Measurements from ENCODE around the gene UNC5A. TPM values are rescaled to one million over a fixed set of nuclear protein-coding genes. Genes with fewer than 3 reads are reported as not detected.

UNC5A gene
- total and polyA plus RNA-seq, 10 of the 15 experiments (the other 5 are each of a cell fraction or from before 2014, with no cell fraction given) = not detected

DNA sequence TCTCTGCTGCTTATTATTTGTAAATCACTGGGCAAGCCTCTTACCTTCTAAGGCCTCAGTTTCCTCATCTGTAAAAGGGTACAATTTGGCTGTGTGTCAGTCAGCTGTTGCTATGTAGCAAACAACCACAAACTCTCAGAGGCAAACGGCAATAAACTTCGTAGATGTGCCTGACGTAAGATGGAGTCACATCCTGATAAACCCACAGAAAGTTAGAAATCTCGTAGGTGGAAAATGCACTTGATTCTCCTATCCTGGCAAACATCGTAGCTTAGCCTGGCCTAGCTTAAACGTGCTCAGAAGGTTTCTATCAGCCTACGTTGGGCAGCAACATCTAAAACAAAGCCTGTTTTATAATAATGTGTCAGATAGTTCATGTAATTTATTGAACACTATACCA, 35.0 kb upstream of the UNC5A start:
- Histone ChIP-seq H4K20me1 (ENCODE audit: control insufficient read depth, insufficient read depth) (no peaks in the 10 kb centered on the region), H3K4me1 (ENCODE audit: control insufficient read depth, insufficient read depth, low read length) (no peaks in the 10 kb centered on the region), H3K9me3 (replicated peaks; ENCODE audit: control insufficient read depth, insufficient read depth, low read length) (no peaks in the 10 kb centered on the region), H2AFZ (ENCODE audit: control insufficient read depth, low read depth, low read length) (no peak overlapping the region), H3K36me3 (ENCODE audit: control insufficient read depth in 2 of 2, insufficient read depth in 2 of 2, low read length in 1 of 2) (no peaks in the 10 kb centered on the region), H3K27ac (ENCODE audit: control insufficient read depth, insufficient read depth) (no peak overlapping the region), H3K27me3 (replicated peaks in 1 of 2; ENCODE audit: control insufficient read depth in 2 of 2, insufficient read depth in 2 of 2, low read length in 1 of 2) (no peaks in the 10 kb centered on the region; a peak in 2 of 4 replicates), H3K9ac (ENCODE audit: control insufficient read depth, insufficient read depth, low read length) (no peak overlapping the region), H3K4me2 (ENCODE audit: control insufficient read depth, insufficient read depth) (no peak overlapping the region), H3K79me2 (ENCODE audit: control insufficient read depth, insufficient read depth, low read length) (no peaks in the 10 kb centered on the region), H3K4me3 (no peak overlapping the region)
- intact Hi-C loops (cut with micrococcal nuclease; ENCODE audit: unreplicated experiment) (no loop called here), in situ Hi-C loops (cut with MboI) (no loop called here)
- DNase-seq (ENCODE audit: low read depth, low spot score) (no peak), ATAC-seq (no peak), FAIRE-seq (no peak)
- 50% methylated on average over 7 of the region's 7 CpGs for WGBS (ENCODE audit: insufficient coverage, insufficient replicate concordance, low lambda C conversion rate, missing lambda C conversion rate)
- SMC1A ChIA-PET (ENCODE audit: uncharacterized antibody, unreplicated experiment) = interaction anchor here (1.6 kb wide), 1 partner anchor 115 kb away, joined by 3 read pairs; no protein-coding TSS in a partner anchor
- no TSS peak for BruUV-seq (replicated peaks)
- POLR2A ChIA-PET = no interaction called here
- RAD21 ChIA-PET (ENCODE audit: unreplicated experiment) = no interaction called here
- CTCF ChIA-PET = no interaction called here
- no peak for TF ChIP-seq NR2F1 (conservative IDR thresholded peaks at IDR 0.05)
- TF ChIP-seq ZBED1 (IDR thresholded peaks at IDR 0.05; ENCODE audit: borderline replicate concordance) = no peak
- TF ChIP-seq, protein P1, sequence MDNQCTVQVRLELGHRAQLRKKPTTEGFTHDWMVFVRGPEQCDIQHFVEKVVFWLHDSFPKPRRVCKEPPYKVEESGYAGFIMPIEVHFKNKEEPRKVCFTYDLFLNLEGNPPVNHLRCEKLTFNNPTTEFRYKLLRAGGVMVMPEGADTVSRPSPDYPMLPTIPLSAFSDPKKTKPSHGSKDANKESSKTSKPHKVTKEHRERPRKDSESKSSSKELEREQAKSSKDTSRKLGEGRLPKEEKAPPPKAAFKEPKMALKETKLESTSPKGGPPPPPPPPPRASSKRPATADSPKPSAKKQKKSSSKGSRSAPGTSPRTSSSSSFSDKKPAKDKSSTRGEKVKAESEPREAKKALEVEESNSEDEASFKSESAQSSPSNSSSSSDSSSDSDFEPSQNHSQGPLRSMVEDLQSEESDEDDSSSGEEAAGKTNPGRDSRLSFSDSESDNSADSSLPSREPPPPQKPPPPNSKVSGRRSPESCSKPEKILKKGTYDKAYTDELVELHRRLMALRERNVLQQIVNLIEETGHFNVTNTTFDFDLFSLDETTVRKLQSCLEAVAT (IDR thresholded peaks at IDR 0.05) = no peak
- TF ChIP-seq, protein P2, sequence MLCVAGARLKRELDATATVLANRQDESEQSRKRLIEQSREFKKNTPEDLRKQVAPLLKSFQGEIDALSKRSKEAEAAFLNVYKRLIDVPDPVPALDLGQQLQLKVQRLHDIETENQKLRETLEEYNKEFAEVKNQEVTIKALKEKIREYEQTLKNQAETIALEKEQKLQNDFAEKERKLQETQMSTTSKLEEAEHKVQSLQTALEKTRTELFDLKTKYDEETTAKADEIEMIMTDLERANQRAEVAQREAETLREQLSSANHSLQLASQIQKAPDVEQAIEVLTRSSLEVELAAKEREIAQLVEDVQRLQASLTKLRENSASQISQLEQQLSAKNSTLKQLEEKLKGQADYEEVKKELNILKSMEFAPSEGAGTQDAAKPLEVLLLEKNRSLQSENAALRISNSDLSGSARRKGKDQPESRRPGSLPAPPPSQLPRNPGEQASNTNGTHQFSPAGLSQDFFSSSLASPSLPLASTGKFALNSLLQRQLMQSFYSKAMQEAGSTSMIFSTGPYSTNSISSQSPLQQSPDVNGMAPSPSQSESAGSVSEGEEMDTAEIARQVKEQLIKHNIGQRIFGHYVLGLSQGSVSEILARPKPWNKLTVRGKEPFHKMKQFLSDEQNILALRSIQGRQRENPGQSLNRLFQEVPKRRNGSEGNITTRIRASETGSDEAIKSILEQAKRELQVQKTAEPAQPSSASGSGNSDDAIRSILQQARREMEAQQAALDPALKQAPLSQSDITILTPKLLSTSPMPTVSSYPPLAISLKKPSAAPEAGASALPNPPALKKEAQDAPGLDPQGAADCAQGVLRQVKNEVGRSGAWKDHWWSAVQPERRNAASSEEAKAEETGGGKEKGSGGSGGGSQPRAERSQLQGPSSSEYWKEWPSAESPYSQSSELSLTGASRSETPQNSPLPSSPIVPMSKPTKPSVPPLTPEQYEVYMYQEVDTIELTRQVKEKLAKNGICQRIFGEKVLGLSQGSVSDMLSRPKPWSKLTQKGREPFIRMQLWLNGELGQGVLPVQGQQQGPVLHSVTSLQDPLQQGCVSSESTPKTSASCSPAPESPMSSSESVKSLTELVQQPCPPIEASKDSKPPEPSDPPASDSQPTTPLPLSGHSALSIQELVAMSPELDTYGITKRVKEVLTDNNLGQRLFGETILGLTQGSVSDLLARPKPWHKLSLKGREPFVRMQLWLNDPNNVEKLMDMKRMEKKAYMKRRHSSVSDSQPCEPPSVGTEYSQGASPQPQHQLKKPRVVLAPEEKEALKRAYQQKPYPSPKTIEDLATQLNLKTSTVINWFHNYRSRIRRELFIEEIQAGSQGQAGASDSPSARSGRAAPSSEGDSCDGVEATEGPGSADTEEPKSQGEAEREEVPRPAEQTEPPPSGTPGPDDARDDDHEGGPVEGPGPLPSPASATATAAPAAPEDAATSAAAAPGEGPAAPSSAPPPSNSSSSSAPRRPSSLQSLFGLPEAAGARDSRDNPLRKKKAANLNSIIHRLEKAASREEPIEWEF (IDR thresholded peaks at IDR 0.05; ENCODE audit: insufficient replicate concordance, low read depth, low read length) = no peak
- no peak for TF ChIP-seq MYB (IDR thresholded peaks at IDR 0.05; ENCODE audit: borderline replicate concordance, low read depth, low read length)
- TF ChIP-seq, protein P3, sequence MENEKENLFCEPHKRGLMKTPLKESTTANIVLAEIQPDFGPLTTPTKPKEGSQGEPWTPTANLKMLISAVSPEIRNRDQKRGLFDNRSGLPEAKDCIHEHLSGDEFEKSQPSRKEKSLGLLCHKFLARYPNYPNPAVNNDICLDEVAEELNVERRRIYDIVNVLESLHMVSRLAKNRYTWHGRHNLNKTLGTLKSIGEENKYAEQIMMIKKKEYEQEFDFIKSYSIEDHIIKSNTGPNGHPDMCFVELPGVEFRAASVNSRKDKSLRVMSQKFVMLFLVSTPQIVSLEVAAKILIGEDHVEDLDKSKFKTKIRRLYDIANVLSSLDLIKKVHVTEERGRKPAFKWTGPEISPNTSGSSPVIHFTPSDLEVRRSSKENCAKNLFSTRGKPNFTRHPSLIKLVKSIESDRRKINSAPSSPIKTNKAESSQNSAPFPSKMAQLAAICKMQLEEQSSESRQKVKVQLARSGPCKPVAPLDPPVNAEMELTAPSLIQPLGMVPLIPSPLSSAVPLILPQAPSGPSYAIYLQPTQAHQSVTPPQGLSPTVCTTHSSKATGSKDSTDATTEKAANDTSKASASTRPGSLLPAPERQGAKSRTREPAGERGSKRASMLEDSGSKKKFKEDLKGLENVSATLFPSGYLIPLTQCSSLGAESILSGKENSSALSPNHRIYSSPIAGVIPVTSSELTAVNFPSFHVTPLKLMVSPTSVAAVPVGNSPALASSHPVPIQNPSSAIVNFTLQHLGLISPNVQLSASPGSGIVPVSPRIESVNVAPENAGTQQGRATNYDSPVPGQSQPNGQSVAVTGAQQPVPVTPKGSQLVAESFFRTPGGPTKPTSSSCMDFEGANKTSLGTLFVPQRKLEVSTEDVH (IDR thresholded peaks at IDR 0.05; ENCODE audit: low read depth, partially characterized antibody) = no peak
- TF ChIP-seq CBX5 (IDR thresholded peaks at IDR 0.05; ENCODE audit: low read depth) = no peak
- no peak for TF ChIP-seq FOS (IDR thresholded peaks at IDR 0.05; ENCODE audit: borderline replicate concordance, extremely low read depth, insufficient read length)
- TF ChIP-seq, protein P4, sequence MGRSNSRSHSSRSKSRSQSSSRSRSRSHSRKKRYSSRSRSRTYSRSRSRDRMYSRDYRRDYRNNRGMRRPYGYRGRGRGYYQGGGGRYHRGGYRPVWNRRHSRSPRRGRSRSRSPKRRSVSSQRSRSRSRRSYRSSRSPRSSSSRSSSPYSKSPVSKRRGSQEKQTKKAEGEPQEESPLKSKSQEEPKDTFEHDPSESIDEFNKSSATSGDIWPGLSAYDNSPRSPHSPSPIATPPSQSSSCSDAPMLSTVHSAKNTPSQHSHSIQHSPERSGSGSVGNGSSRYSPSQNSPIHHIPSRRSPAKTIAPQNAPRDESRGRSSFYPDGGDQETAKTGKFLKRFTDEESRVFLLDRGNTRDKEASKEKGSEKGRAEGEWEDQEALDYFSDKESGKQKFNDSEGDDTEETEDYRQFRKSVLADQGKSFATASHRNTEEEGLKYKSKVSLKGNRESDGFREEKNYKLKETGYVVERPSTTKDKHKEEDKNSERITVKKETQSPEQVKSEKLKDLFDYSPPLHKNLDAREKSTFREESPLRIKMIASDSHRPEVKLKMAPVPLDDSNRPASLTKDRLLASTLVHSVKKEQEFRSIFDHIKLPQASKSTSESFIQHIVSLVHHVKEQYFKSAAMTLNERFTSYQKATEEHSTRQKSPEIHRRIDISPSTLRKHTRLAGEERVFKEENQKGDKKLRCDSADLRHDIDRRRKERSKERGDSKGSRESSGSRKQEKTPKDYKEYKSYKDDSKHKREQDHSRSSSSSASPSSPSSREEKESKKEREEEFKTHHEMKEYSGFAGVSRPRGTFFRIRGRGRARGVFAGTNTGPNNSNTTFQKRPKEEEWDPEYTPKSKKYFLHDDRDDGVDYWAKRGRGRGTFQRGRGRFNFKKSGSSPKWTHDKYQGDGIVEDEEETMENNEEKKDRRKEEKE (IDR thresholded peaks at IDR 0.05) = no peak
- TF ChIP-seq GABPA (IDR thresholded peaks at IDR 0.05; ENCODE audit: low read depth) = no peak

Data from GM12878 (cell line).